ENCODE data around the gene FABP1.

Gene FABP1

DNA sequence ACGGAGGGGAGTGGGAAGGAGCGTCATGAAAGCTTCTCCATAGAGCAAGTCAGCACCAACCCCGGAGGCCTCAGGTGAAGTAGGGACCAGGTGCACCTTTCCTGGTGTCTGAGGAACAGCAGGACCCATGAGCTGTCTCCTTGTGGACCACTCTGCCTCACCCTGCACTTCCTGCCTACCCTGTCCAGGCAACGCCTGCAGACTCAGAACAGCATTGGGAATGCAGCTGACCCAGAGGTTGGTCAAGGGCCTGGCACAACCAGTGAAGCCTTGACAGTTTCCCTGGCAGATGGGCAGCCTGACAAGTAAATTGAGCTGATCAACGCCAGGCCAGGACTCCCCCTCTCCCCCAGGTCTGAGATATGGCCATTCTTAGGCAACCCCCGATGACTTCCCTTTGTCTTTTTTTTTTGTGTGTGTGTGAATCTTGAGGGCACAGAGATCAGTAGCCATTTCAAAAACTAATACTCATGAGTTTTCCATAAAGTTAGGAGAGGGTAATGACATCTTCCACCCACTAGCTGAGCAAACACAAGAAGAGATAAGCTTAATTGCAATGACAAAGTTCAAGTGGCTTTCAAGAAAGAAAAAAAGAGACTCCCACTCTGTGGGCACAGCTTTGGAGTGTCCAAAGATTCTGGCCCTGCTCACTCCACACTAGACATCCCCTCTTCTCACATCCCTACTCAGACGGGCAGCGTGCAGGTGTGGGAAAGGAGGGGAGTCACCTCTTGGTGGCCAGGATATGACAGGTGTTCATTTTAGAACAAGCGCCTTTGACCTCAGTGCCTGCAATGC is 3.5 kb upstream of the FABP1 start:
- no peak overlapping the region for H3K4me3 ChIP-seq (ENCODE audit: low read depth, low read length)
- no peak for DNase-seq (ENCODE audit: low read depth)
- in situ Hi-C loops (cut with HindIII; ENCODE audit: low sequenced_read_pairs), result no loop called here
- TF ChIP-seq, protein P1, sequence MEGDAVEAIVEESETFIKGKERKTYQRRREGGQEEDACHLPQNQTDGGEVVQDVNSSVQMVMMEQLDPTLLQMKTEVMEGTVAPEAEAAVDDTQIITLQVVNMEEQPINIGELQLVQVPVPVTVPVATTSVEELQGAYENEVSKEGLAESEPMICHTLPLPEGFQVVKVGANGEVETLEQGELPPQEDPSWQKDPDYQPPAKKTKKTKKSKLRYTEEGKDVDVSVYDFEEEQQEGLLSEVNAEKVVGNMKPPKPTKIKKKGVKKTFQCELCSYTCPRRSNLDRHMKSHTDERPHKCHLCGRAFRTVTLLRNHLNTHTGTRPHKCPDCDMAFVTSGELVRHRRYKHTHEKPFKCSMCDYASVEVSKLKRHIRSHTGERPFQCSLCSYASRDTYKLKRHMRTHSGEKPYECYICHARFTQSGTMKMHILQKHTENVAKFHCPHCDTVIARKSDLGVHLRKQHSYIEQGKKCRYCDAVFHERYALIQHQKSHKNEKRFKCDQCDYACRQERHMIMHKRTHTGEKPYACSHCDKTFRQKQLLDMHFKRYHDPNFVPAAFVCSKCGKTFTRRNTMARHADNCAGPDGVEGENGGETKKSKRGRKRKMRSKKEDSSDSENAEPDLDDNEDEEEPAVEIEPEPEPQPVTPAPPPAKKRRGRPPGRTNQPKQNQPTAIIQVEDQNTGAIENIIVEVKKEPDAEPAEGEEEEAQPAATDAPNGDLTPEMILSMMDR (IDR thresholded peaks at IDR 0.05; ENCODE audit: low read depth, low read length, missing control alignments), result no peak

DNA sequence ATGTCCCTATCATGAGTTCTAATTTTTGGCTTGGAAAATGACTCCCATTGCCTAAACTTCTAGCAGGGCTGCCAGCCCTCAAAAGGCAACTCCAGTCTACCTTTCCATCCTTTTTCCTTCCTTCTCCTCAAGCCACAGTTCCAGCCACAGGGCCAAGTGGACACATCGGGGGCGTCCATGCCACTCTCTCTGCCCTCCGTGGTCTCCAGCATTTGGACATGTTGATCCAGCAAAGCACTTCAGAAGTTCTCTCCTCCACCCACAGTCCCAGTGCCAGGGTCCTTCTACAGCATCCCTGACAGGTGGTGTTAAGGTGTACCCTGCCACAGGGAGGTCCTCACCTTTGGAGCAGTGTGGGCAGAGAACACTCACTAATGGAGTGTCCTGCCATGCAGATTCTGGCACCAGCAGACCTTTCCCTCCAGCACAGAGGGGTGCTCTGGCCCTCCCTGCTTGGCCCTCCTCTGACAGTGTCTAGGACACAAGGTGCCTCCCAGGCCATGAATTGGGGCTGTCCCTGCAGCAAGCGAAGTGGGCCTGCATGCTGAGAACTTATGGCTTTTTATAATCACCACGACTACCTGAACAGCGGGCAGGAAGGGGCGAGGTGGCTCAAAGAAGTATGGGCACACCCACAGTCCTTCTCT is 1.6 kb upstream of the FABP1 start:
- H3K4me3 ChIP-seq (ENCODE audit: low read depth, low read length), result no peak overlapping the region
- in situ Hi-C loops (cut with HindIII; ENCODE audit: low sequenced_read_pairs), result no loop called here
- no peak for DNase-seq (ENCODE audit: low read depth)
- TF ChIP-seq, protein P1 (IDR thresholded peaks at IDR 0.05; ENCODE audit: low read depth, low read length, missing control alignments), result no peak

DNA sequence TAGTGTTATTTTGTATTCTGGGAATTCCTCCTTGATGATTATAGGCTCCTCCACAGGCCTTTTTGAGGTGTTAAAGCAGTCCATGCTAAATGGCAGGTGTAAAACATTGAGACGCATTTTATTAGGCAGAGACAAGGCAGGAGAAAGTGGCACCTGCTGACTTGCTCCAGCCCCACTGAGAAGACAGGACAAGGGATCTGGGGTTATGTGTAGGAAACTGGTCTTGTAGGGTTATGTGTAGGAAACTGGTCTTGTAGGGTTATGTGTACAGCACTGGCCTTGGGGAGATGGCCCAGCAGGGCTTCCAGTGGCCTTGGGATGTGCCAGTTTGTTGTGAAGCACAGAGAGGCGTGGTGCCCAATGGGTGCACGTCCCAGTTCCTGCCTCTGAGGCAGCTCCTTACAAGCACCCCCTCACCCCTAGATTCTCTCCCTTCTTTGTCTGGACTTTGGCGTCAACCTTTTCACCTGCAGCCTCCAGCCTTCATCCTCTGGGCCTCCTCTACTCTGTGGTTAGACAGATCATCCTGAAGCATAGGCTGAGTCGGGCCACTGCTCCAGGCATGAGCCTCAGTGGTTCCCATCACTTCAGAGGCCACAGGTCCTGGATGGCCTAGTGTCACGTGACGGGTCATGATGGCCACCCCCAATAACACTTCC is 921 bp upstream of the FABP1 start:
- TF ChIP-seq, protein P1 (IDR thresholded peaks at IDR 0.05; ENCODE audit: low read depth, low read length, missing control alignments), result no peak
- no peak overlapping the region for H3K4me3 ChIP-seq (ENCODE audit: low read depth, low read length)
- in situ Hi-C loops (cut with HindIII; ENCODE audit: low sequenced_read_pairs), result no loop called here
- no peak for DNase-seq (ENCODE audit: low read depth)

DNA sequence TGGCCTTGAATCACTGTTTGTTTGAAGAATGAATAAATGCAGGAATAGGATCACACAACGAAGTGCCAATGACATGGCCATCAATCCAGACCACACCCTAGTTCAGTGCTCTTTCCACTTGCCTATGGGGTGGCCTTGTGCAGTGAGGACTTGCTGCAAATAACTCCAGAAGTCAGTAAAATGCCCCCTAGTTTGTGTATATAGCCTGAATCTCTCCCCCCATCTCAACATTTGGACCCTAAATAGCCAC is 299 bp downstream of the FABP1 start:
- in situ Hi-C loops (cut with HindIII; ENCODE audit: low sequenced_read_pairs), result no loop called here
- TF ChIP-seq, protein P1 (IDR thresholded peaks at IDR 0.05; ENCODE audit: low read depth, low read length, missing control alignments), result no peak
- DNase-seq (ENCODE audit: low read depth), result no peak
- no peak overlapping the region for H3K4me3 ChIP-seq (ENCODE audit: low read depth, low read length)

DNA sequence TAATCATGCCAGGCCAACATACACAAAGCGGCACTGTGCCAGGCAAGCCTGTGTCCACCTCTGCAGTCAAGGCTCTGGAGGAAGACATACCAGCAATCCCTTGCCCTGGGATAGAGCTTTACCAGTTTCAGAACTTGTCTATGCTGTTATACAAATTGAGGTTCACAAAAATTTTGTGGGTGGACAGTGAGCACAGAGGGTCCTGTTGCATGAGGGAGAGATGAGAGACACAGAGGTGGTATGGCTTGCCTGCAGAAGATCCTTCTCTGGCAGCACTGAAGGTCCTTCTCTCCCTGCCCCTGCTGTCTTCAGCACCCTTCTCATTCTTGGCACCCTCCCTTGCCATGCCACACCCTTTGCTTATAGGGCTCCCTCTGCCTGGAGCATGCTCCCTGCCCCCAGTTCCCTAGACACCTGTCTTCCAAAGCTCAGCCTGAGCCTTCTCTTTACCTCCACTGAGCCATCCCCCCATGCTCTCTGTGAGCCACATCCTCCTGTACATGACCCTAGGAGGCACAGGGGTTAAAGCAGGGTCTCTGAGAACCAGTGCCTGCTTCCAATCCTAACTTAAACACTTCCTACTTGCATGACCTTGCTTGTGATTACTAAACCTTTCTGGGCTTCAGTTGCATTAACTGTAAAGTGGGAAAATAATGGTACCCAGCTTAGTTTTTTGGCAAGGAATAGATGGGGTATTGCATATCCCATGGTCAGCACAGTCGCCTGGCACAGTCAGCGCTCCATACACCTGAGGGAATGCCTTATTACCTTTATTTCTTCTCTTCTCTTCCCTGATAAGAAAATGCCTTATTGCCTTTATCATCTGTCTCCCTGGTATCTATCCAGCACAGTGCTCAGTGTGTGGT is 857 bp downstream of the FABP1 start:
- TF ChIP-seq, protein P1 (IDR thresholded peaks at IDR 0.05; ENCODE audit: low read depth, low read length, missing control alignments), result no peak

More for the DNA sequence above, 857 bp downstream of the FABP1 start:
- no peak overlapping the region for H3K4me3 ChIP-seq (ENCODE audit: low read depth, low read length)
- in situ Hi-C loops (cut with HindIII; ENCODE audit: low sequenced_read_pairs), result no loop called here
- no peak for DNase-seq (ENCODE audit: low read depth)
